Keratinocyte (primary cell): Measurements from ENCODE around the gene TEKT5. TPM values are rescaled to one million over a fixed set of nuclear protein-coding genes. Genes with fewer than 3 reads are reported as not detected.

ENCODE experiments used
- DNase-seq: peaks from one replicate; pipeline ENCODE4 v3.0.0-alpha.2; 2011; ENCODE audit warnings: low read depth, missing footprints, low spot score
- FAIRE-seq: peaks from 2 replicates; lab custom pipeline; 2011; peaks lifted over from hg19 to GRCh38; lab: Jason Lieb, UNC
- H2AFZ ChIP-seq: 2 replicates; pipeline ENCODE4 v1.6.0; 2012; ENCODE audit warnings: low read length, control low read depth, inconsistent platforms; ENCODE audit not compliant: control insufficient read depth
- H3K27ac ChIP-seq: 2 replicates; pipeline ENCODE4 v1.5.1; 2011; ENCODE audit warnings: low read length; ENCODE audit not compliant: control insufficient read depth, insufficient read depth
- H3K27me3 ChIP-seq: 3 replicates; pipeline ENCODE4 v1.6.0; 2011; ENCODE audit warnings: low read length; ENCODE audit not compliant: control insufficient read depth, insufficient read depth; ENCODE audit errors: extremely low read depth
- H3K36me3 ChIP-seq, 2 experiments: 2 replicates in 1 of 2; 3 replicates in 1 of 2; pipeline ENCODE4 v1.5.1; 2011; ENCODE audit warnings: low read length in 2 of 2, mild to moderate bottlenecking in 1 of 2; ENCODE audit not compliant: control insufficient read depth in 2 of 2, insufficient read depth in 2 of 2; ENCODE audit errors: extremely low read depth in 1 of 2
- H3K4me1 ChIP-seq: 3 replicates; pipeline ENCODE4 v1.5.1; 2011; ENCODE audit warnings: low read length; ENCODE audit not compliant: control insufficient read depth, insufficient read depth; ENCODE audit errors: extremely low read depth
- H3K4me2 ChIP-seq: 3 replicates; pipeline ENCODE4 v1.6.0; 2011; ENCODE audit warnings: low read depth, low read length; ENCODE audit not compliant: control insufficient read depth, insufficient read depth; ENCODE audit errors: extremely low read depth
- H3K4me3 ChIP-seq, 3 experiments: fragments of 200-600 bp in 1 of 3; sonication (generic) in 1 of 3; 2 replicates in 2 of 3; 3 replicates in 1 of 3; pipeline ENCODE4 v1.5.1; 2011 to 2016; ENCODE audit warnings: low read length in 3 of 3, mild to moderate bottlenecking in 3 of 3, control low read depth in 2 of 3, inconsistent platforms in 1 of 3, low read depth in 1 of 3, mixed read lengths in 1 of 3, mixed run types in 1 of 3, moderate library complexity in 1 of 3; ENCODE audit not compliant: control insufficient read depth in 2 of 3, insufficient read depth in 2 of 3; ENCODE audit errors: extremely low read depth in 1 of 3
- H3K79me2 ChIP-seq: 2 replicates; pipeline ENCODE4 v1.6.0; 2012; ENCODE audit warnings: low read length; ENCODE audit not compliant: control insufficient read depth, insufficient read depth
- H3K9ac ChIP-seq: 3 replicates; pipeline ENCODE4 v1.6.0; 2011; ENCODE audit warnings: low read length; ENCODE audit not compliant: control insufficient read depth, insufficient read depth; ENCODE audit errors: extremely low read depth
- H3K9me1 ChIP-seq: 3 replicates; pipeline ENCODE4 v1.6.0; 2011; ENCODE audit warnings: low read length; ENCODE audit not compliant: control insufficient read depth, insufficient read depth; ENCODE audit errors: extremely low read depth
- H3K9me3 ChIP-seq: 2 replicates; pipeline ENCODE4 v1.5.1; 2012; ENCODE audit warnings: low read depth, low read length; ENCODE audit not compliant: control insufficient read depth
- H4K20me1 ChIP-seq: 3 replicates; pipeline ENCODE4 v1.6.0; 2011; ENCODE audit warnings: low read length; ENCODE audit not compliant: control insufficient read depth, insufficient read depth; ENCODE audit errors: extremely low read depth
- CTCF ChIP-seq, 3 experiments: IDR thresholded peaks in 1 of 3; conservative IDR thresholded peaks in 1 of 3; optimal IDR thresholded peaks in 1 of 3; 2 replicates in 2 of 3; 3 replicates in 1 of 3; pipeline versions ENCODE3 to v1.5.1; 2011; ENCODE audit warnings: low read length in 3 of 3, mild to moderate bottlenecking in 3 of 3, moderate library complexity in 2 of 3, control low read depth in 1 of 3, inconsistent platforms in 1 of 3; ENCODE audit not compliant: insufficient read depth in 2 of 3; ENCODE audit errors: extremely low read depth in 1 of 3
- EZH2 ChIP-seq: IDR thresholded peaks from one replicate; pipeline ENCODE4 v1.6.1; 2012; ENCODE audit warnings: inconsistent platforms, mild to moderate bottlenecking, low read length, moderate library complexity
- dilution Hi-C: fragments of 300-500 bp; cut with MboI; formaldehyde crosslinking; loops from one replicate; pipeline ENCODE4 v1.7.0; 2020; ENCODE audit warnings: low sequenced_read_pairs; ENCODE audit not compliant: extremely low pct_ligation_motif_present
- polyA plus RNA-seq, 5 experiments: library from polyadenylated mRNA; depleted of rRNA in 3 of 5; stranded (reverse) in 3 of 5; stranded (forward) in 1 of 5; unstranded in 1 of 5; fragments of >200 nt; gene quantifications; 1 replicate in 1 of 5; 2 replicates in 3 of 5; 3 replicates in 1 of 5; pipeline versions ENCODE4 v1.2.1 to v1.2.3, GENCODE V29; 2011 to 2012; ENCODE audit warnings: missing spikeins in 2 of 5, low read depth in 1 of 5, low replicate concordance in 1 of 5

TEKT5 gene
- polyA plus RNA-seq, 1 donor (not counting 4 experiments of a cell fraction or from before 2014, with no cell fraction given) = not detected

- H3K4me1 ChIP-seq = no peaks in the 10 kb centered on the region
- TF ChIP-seq EZH2 = no peak
- no peak for TF ChIP-seq CTCF (optimal IDR thresholded peaks at IDR 0.05 in 1 of 3, IDR thresholded peaks at IDR 0.05 in 1 of 3, conservative IDR thresholded peaks at IDR 0.05 in 1 of 3; ENCODE audit: extremely low read depth in 1 of 3, insufficient read depth in 2 of 3, low read length in 3 of 3)
- H3K4me3 ChIP-seq = no peak overlapping the region
- H3K4me2 ChIP-seq = no peak overlapping the region
- no peaks in the 10 kb centered on the region for H3K9me3 ChIP-seq
- no peaks in the 10 kb centered on the region for H4K20me1 ChIP-seq
- FAIRE-seq = no peak
- H3K79me2 ChIP-seq = no peaks in the 10 kb centered on the region
- H3K9me1 ChIP-seq = no peaks in the 10 kb centered on the region
- dilution Hi-C loops = no loop called here
- H3K27me3 ChIP-seq = peaks cover 3% of the 10 kb centered on the region
- H3K9ac ChIP-seq = no peak overlapping the region
- H3K27ac ChIP-seq = no peak overlapping the region
- no peak for DNase-seq
- H3K36me3 ChIP-seq = no peaks in the 10 kb centered on the region
- no peak overlapping the region for H2AFZ ChIP-seq
Observed at GRCh38 chr16:10678655-10679054, 16.1 kb downstream of the TEKT5 start.

- FAIRE-seq (no peak), DNase-seq (no peak)
- no peak overlapping the region for H2AFZ ChIP-seq
- H3K9ac ChIP-seq = no peak overlapping the region
- H3K9me1 ChIP-seq = no peaks in the 10 kb centered on the region
- no peak overlapping the region for H3K4me2 ChIP-seq
- H4K20me1 ChIP-seq = no peaks in the 10 kb centered on the region
- H3K9me3 ChIP-seq = no peaks in the 10 kb centered on the region
- H3K4me3 ChIP-seq = no peak overlapping the region
- TF ChIP-seq EZH2 (no peak), CTCF (optimal IDR thresholded peaks at IDR 0.05 in 1 of 3, IDR thresholded peaks at IDR 0.05 in 1 of 3, conservative IDR thresholded peaks at IDR 0.05 in 1 of 3; ENCODE audit: extremely low read depth in 1 of 3, insufficient read depth in 2 of 3, low read length in 3 of 3) (no peak)
- H3K36me3 ChIP-seq = no peaks in the 10 kb centered on the region
- H3K4me1 ChIP-seq = no peaks in the 10 kb centered on the region
- no peaks in the 10 kb centered on the region for H3K79me2 ChIP-seq
- dilution Hi-C loops = no loop called here
- H3K27me3 ChIP-seq = peaks cover 3% of the 10 kb centered on the region
- H3K27ac ChIP-seq = no peak overlapping the region
Observed at GRCh38 chr16:10676284-10676683, 18.4 kb downstream of the TEKT5 start.
